OCI-LY1 (cell line): Measurements from ENCODE around the gene PYGB.

Experiments used
- H2AFZ ChIP-seq: fragments of 200-600 bp; sonication (generic), shearing (Covaris generic); 2 replicates; pipeline ENCODE4 v1.6.0; 2014; ENCODE audit warnings: antibody characterized with exemption, mild to moderate bottlenecking, low read length
- H3F3A ChIP-seq: fragments of 200-600 bp; sonication (generic), shearing (Covaris generic); 2 replicates; pipeline ENCODE4 v1.6.0; 2014; ENCODE audit warnings: mild to moderate bottlenecking, antibody characterized with exemption, low read length, moderate library complexity; ENCODE audit not compliant: insufficient read depth
- H3K27ac ChIP-seq: fragments of 200-600 bp; sonication (generic); 2 replicates; pipeline ENCODE4 v1.5.1; 2014; ENCODE audit warnings: low read length, mixed run types, mild to moderate bottlenecking, low read depth; ENCODE audit not compliant: poor library complexity, severe bottlenecking
- H3K27me3 ChIP-seq: fragments of 200-600 bp; sonication (generic); 2 replicates; pipeline ENCODE4 v1.6.0; 2014; ENCODE audit warnings: antibody characterized with exemption, mild to moderate bottlenecking, low read length, moderate library complexity; ENCODE audit not compliant: insufficient read depth
- H3K36me3 ChIP-seq: fragments of 200-600 bp; sonication (generic); 2 replicates; pipeline ENCODE4 v1.6.1; 2014; ENCODE audit warnings: mild to moderate bottlenecking, antibody characterized with exemption, low read length, moderate library complexity, mixed read lengths; ENCODE audit not compliant: insufficient read depth
- H3K4me1 ChIP-seq: fragments of 200-600 bp; sonication (generic); 2 replicates; pipeline ENCODE4 v1.5.1; 2014; ENCODE audit warnings: mild to moderate bottlenecking, low read length, moderate library complexity; ENCODE audit not compliant: insufficient read depth, severe bottlenecking
- H3K4me2 ChIP-seq: fragments of 200-600 bp; sonication (generic), shearing (Covaris generic); 2 replicates; pipeline ENCODE4 v1.6.1; 2014; ENCODE audit warnings: low read length
- H3K4me3 ChIP-seq: fragments of 200-600 bp; sonication (generic); 2 replicates; pipeline ENCODE4 v1.5.1; 2014; ENCODE audit warnings: low read length, low read depth, mild to moderate bottlenecking, mixed read lengths; ENCODE audit not compliant: poor library complexity, severe bottlenecking
- H3K79me2 ChIP-seq: fragments of 200-600 bp; shearing (Covaris generic); 2 replicates; pipeline ENCODE4 v1.6.1; 2016; ENCODE audit warnings: mixed run types, low read length, mixed read lengths; ENCODE audit not compliant: insufficient read depth
- H3K9ac ChIP-seq: fragments of 200-600 bp; sonication (generic), shearing (Covaris generic); 2 replicates; pipeline ENCODE4 v1.6.1; 2014; ENCODE audit warnings: mild to moderate bottlenecking, low read length, mixed read lengths
- H3K9me2 ChIP-seq: fragments of 200-600 bp; sonication (generic), shearing (Covaris generic); 2 replicates; pipeline ENCODE4 v1.6.1; 2014; ENCODE audit warnings: low read depth, mild to moderate bottlenecking, low read length, mixed read lengths
- H3K9me3 ChIP-seq: fragments of 200-600 bp; shearing (Covaris generic); 2 replicates; pipeline ENCODE4 v1.6.1; 2014; ENCODE audit warnings: low read length, mixed read lengths
- H4K20me1 ChIP-seq: fragments of 200-600 bp; sonication (generic), shearing (Covaris generic); 2 replicates; pipeline ENCODE4 v1.6.0; 2016; ENCODE audit warnings: mild to moderate bottlenecking, low read length; ENCODE audit not compliant: insufficient read depth
- CTCF ChIP-seq: fragments of 200-600 bp; sonication (generic), shearing (Covaris generic); IDR thresholded peaks from 2 replicates; pipeline ENCODE4 v1.5.1; 2017; ENCODE audit warnings: mild to moderate bottlenecking, antibody characterized with exemption, low read length, moderate library complexity, mixed read lengths
- EZH2 ChIP-seq: fragments of 200-600 bp; sonication (generic), shearing (Covaris generic); IDR thresholded peaks from 2 replicates; pipeline ENCODE4 v1.8.0; 2017; ENCODE audit warnings: borderline replicate concordance, mixed run types, mild to moderate bottlenecking, antibody characterized with exemption, low read length, moderate library complexity, mixed read lengths

Gene PYGB

GRCh38 chr20:25269057-25269832 lies 21.4 kb downstream of the PYGB start:
- Histone ChIP-seq H3K9me3 (no peaks in the 10 kb centered on the region), H2AFZ (no peak overlapping the region), H3K4me2 (no peak overlapping the region), H3K36me3 (peaks cover 46% of the 10 kb centered on the region), H3F3A (no peaks in the 10 kb centered on the region), H3K9ac (no peak overlapping the region), H3K4me1 (peaks cover 32% of the 10 kb centered on the region), H3K9me2 (no peaks in the 10 kb centered on the region), H3K4me3 (no peak overlapping the region), H4K20me1 (no peaks in the 10 kb centered on the region), H3K27me3 (no peaks in the 10 kb centered on the region), H3K27ac (no peak overlapping the region), H3K79me2 (no peaks in the 10 kb centered on the region)
- no peak for TF ChIP-seq CTCF
- no peak for TF ChIP-seq EZH2

- TF ChIP-seq EZH2 (no peak), CTCF (no peak)
- no peak overlapping the region for H3K4me2 ChIP-seq
- H3K79me2 ChIP-seq = no peaks in the 10 kb centered on the region
- peaks cover 32% of the 10 kb centered on the region for H3K4me1 ChIP-seq
- no peak overlapping the region for H2AFZ ChIP-seq
- peaks cover 51% of the 10 kb centered on the region for H3K36me3 ChIP-seq
- no peaks in the 10 kb centered on the region for H3K9me3 ChIP-seq
- H3K4me3 ChIP-seq = no peak overlapping the region
- no peaks in the 10 kb centered on the region for H3K27me3 ChIP-seq
- H3K9ac ChIP-seq = no peak overlapping the region
- H3F3A ChIP-seq = no peaks in the 10 kb centered on the region
- H4K20me1 ChIP-seq = no peaks in the 10 kb centered on the region
- no peaks in the 10 kb centered on the region for H3K9me2 ChIP-seq
- H3K27ac ChIP-seq = no peak overlapping the region
Measured at GRCh38 chr20:25269833-25270170, 21.9 kb downstream of the PYGB start.

GRCh38 chr20:25270829-25271251 lies 23.0 kb downstream of the PYGB start:
- Histone ChIP-seq H2AFZ (no peak overlapping the region), H3F3A (no peaks in the 10 kb centered on the region), H3K9ac (no peak overlapping the region), H4K20me1 (no peaks in the 10 kb centered on the region), H3K79me2 (no peaks in the 10 kb centered on the region), H3K9me3 (no peaks in the 10 kb centered on the region), H3K36me3 (peaks cover 51% of the 10 kb centered on the region), H3K4me1 (peaks cover 32% of the 10 kb centered on the region), H3K27me3 (no peaks in the 10 kb centered on the region), H3K9me2 (no peaks in the 10 kb centered on the region), H3K4me3 (no peak overlapping the region), H3K27ac (no peak overlapping the region), H3K4me2 (no peak overlapping the region)
- TF ChIP-seq EZH2 (no peak), CTCF (no peak)
